GM21526 (cell line): ENCODE measurements around the gene RPS6KC1.
"Not testable (repeated sequence)": the region's sequence is repeated elsewhere in the genome, so short reads cannot be mapped to it uniquely, and the experiment has no call there.

Source experiments
- ATAC-seq: cut with Tn5 transposase; IDR thresholded peaks from one replicate; pipeline ENCODE4 v1.9.1; 2021; ENCODE audit warnings: moderate library complexity; ENCODE audit not compliant: unreplicated experiment, low FRiP score

Gene RPS6KC1

DNA sequence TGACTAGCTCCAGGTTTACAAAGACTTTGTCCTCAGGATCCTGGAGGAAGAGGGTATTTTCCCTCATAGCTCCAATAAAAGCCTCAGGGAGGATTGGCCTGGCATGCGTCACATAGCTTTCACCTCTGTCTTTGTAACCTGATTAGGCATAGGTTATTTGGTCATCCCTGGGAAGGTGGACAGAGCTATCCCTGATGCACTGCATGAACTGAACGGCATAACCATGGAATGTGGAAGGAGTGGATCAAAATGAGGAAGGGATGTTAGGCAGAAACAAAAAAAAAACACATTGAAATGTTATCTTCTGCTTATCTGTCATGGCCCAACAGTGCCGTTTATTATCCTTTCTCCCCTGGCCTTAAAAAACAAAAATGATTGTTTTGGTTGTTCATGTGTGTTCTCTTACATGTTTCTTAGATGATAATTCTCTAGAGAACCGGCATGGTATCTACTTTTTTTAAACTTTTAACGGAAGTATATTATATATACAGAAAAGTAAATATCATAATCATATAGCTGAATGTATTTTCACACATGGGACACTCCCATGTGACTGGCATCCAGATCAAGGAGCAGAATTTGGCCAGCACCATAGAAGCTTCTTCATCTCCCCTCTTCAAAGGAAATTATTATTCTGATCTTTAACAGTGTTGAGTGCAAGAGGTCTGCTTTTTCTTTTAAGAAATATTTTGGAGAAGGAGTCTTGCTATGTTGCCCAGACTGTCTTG is 85.3 kb downstream of the RPS6KC1 start:
- no peak for ATAC-seq

DNA sequence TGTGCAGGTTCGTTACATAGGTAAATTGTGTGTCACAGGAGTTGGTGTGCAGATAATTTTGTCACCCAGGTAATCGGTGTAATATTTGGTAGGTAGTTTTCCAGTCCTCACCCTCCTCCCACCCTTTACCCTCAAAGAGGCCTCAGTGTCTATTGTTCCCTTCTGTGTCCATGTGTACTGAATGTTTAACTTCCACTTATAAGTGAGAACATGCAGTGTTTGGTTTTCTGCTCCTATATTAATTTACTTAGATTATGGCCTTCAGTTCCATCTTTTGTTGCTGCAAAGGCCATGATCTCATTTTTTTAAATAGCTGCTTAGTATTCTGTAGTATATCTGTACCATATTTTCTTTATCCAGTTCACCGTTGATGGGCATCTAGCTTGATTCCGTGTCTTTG is 87.3 kb downstream of the RPS6KC1 start:
- ATAC-seq, result no peak

DNA sequence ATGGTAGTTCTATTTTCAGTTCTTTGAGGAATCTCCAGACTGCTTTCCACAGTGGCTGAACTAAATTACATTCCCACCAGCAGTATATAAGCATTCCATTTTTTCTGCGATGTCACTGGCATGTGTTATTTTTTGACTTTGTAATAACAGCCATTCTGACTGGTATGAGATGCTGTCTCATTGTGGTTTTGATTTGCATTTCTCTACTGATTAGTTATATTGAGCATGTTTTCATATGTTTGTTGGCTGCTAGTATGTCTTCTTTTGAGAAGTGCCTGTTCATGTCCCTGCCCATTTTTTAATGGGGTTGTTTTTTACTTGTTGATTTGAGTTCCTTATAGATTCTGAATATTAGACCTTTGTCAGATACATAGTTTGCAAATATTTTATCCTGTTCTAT is 87.9 kb downstream of the RPS6KC1 start:
- ATAC-seq, result no peak

GRCh38 chr1:213148905-213149304 is 97.9 kb downstream of the RPS6KC1 start:
- no peak for ATAC-seq

GRCh38 chr1:213150090-213150489 is 99.0 kb downstream of the RPS6KC1 start:
- ATAC-seq, result not testable (repeated sequence)

DNA sequence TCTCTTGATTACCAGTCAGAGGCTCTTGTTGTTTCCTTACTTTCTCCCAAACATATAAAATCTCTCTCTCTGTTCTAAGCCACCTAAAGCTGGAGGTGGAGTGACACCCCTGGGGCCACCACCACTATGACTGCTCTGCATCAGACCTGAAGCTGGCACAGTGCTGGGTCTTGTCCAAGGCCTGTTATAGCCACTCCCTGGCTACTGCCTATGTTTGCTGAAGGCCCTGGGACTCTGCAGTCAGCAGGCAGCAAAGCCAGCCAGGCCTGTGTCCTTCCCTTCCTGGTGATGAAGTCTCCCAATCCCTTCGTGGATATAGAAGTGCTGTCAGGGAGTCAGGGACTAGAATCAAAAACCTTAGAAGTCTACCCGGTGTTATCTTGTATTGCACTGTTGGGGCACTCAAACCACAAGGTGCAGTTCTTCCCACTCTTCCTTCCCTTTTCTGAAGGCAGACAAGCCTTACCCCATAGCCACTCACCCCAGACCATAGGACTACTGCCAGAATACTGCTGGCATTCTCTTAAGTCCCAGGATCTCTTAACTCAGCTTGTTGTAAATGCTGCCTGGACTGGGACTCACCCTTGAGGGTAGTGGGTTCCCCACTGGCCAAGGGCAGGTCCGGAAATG is 103.1 kb downstream of the RPS6KC1 start:
- no peak for ATAC-seq

DNA sequence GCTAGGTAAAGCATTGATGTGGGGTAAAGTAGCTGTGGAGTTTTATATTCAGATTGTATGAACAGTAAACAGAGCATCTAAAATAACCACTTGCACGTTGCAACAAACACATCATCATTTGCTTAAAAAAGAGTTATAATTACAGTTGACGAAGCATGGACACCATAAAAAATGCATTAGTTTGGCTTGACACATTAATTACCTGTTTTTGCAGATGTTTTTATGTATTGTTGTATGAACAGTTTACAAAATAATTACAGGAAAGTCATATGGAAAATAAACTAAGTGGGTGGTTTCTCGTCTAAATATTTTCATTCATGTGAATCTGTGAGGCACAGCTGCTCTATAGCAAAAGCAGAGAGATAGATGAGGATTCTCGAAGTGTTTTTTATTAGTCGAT is 108.3 kb downstream of the RPS6KC1 start:
- ATAC-seq, result no peak

DNA sequence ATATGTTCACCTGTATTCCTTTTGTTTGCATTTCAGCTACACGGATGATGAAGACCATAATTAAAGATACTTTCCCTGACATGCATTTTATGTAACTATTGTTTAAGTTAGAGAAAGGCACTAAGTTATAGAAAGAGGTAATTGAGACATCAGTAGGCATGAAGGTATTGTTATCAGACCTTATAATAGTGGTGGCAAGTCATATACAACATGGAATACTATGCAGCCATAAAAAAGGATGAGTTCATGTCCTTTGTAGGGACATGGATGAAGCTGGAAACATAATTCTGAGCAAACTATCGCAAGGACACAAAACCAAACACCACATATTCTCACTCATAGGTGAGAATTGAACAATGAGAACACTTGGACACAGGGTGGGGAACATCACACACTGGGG is 109.4 kb downstream of the RPS6KC1 start:
- ATAC-seq, result not testable (repeated sequence)

DNA sequence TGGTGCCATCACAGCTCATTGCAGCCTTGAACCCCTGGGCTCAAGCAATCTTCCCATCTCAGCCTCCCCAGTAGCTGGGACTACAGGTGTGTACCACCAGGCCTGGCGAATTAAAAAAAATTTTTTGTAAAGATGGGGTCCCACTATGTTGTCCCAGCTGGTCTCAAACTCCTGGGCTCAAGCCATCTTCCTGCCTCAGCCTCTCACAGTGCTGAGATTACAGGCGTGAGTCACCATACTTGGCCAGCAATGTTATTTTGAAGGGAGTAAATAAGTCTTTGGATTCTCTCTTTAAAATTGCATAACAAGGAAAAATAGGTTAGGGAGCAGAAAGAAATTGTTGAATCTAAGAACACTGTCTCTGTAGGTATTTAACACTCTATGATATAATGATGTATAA is 111.3 kb downstream of the RPS6KC1 start:
- no peak for ATAC-seq

DNA sequence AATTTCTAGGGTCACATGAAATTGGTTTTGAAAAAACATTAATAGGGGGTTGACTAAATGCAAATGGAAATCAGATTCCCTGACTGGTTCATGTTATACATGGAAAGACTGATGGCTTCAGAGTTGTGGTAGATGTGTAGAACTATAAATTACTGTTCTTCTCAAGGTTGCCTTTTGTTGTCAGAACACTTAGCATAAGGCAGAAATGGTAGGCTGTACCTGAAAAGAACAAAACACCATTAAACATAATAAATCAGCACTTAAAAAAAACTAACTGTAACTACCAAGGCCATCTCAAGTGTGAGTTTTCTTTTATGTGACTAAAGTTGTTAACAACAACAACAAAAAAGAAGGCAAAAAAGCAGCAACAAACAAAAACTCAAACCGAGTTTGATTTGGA is 111.8 kb downstream of the RPS6KC1 start:
- ATAC-seq, result no peak

DNA sequence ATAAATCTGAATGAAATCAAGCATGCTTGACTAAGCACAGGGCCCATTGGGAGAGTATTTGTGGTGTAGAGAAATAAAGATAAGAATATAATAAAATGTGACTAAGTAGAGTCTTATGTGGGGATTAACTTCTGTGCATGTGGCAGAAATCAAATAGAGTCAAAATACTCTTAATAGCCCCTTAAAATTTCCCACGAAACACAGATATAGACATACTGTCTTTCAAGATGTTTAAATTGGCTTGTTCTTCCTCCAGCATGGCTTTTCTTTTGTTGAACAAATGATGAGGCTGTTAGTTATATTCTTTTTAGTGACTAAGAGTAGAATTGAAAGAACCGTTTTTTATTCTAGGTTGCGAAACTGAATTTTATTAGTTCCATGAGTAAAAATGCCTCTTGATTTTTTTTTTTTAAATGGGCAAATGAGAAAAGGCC is 112.3 kb downstream of the RPS6KC1 start:
- no peak for ATAC-seq

DNA sequence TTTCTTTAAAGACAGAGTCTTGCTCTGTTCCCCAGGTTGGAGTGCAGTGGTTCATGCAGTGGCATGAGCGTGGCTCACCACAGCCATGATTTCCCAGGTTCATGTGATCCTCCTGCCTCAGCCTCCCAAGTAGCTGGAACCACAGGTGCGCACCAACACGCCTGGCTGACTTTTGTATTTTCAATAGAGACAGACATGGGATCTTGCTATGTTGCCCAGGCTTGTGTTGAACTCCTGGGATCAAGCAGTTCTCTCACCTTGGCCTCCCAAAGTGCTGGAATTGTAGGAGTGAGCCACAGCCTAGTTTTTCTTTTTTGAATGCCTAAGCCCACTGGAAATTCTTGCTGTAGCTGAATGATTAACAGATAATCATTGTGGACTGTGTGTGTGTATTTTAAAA is 113.5 kb downstream of the RPS6KC1 start:
- ATAC-seq, result no peak

- ATAC-seq, result no peak
Observed at GRCh38 chr1:213166852-213167251, 115.8 kb downstream of the RPS6KC1 start.

DNA sequence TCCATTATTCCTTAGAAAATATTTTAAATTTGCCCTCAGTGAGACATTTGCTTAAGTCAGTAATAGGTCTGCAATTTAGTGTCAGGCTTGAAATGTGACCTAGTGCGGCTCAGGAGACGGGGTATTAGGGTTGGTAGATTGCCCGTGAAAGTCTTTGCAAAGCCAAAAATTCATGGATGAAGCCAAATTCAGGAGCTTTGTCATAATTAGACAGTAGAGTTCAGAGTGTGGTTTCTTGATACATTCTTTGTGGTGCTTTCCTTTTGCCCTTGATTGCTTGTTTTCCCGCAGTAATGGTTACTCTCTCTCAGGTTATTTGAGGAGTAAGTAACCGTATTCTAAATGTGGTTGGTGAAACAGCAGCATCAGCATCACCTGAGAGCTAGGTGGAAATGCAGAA is 120.7 kb downstream of the RPS6KC1 start:
- ATAC-seq, result no peak

DNA sequence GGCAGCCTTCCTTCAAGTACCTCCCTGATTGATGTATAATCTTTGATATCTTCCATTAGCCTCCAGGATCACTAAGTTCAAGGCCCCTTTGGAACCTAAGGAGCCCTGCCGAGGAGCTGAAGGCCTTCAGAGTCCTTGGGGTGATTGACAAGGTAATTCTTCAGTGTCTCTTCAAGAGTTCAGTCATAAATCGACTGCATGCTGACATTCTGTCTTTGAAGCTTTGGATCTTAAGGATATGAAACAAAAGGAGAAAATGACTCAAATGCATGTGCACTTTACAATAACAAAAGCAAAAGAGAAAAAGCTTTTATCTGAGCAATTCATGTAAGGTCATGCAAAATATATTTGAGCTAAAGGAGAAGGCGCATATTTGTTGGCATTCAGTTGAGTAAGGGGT is 125.3 kb downstream of the RPS6KC1 start:
- no peak for ATAC-seq

DNA sequence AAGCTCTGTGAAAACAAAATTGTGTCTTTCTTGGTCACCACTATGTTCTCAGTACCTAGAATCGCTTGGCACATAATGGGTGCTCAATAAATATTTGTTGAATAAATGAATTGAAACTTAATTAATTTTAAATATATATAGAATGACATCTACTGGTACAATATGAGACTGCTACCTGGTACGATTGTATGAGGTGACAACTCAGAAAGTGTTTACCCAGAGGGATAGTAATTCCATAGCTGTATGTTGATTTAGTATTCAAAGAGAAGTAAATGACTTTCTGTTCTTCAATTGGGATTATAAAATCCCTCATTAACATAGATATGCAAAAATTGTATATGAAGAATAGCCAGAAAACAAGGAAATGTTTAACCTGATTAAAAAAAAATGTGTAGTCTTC is 128.7 kb downstream of the RPS6KC1 start:
- no peak for ATAC-seq

GRCh38 chr1:213180833-213181232 is 129.8 kb downstream of the RPS6KC1 start:
- no peak for ATAC-seq

DNA sequence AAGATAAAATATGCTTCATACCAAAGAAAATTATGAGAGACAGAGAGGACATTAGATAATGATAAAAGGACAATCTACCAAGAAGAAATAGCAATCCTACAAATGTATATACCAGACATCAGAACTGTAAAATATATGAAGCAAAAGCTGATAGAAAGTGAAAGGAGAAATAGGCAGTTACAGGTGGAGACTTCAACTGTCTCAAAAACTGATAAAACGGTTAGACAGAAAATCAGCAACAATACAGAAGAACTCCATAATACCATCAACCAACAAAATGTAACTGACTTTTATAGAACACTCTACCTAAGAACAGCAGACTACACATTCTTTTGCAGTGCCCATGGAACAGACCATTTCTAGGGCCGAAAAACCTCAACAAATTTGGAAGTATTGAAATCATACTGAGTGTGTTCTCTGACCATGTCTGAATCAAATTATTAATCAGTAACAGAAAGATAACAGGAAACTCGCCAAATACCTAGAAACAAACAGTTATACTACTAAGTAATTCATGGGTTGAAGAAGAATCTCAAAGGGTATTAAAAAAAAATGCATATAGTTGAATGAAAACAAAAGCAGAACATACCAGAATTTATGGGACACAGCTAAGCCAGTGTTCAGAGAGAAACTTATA is 132.1 kb downstream of the RPS6KC1 start:
- no peak for ATAC-seq

DNA sequence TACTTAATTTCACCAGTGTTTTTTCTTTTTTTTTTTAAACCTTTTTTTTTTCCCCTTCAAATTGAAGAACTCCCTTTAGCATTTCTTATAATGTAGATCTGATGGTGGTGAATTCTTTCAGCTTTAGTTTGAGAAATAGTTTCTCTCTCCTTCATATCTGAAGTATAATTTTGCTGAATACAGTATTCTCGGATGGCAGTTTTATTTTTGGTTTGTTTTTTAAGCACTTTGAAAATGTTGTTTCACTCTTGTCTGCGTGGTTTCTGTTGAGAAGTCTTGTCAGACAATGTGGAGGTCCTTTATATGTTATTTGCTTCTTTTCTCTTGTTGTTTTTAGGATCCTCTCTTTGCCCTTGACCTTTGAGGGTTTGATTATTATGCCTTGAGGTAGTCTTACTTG is 135.1 kb downstream of the RPS6KC1 start:
- no peak for ATAC-seq

DNA sequence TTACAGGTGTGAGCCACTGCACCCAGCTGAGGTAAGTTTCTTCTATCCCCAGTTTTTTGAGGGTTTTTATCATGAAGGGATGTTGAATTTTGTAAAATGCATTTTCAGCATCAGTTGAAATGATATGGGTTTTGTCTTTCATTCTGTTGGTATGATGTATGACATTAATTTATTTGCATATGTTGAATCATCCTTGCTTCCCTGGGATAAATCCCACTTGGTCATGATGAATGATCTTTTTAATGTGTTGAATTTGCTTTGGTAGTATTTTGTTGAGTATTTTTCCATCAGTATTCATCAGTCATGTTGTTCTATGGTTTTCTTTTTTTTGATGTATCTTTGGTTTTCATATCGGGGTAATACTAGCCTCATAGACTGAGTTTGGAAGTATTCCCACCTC is 141.0 kb downstream of the RPS6KC1 start:
- no peak for ATAC-seq

DNA sequence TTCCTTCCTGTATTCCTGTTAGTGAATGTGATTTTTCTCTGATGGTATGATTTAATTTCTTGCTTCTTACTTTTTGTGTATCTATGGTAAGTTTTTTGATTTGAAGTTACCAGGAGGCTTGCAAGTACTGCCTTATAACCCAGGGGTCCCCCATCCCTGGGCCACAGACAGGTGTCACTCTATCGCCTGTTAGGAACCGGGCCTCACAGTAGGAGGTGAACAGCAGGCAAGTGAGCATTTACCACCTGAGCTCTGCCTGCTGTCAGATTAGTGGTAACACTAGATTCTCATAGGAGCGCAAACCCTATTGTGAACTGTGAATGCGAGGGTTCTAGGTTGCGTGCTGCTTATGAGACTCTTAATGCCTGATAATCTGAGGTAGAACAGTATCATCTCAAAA is 143.3 kb downstream of the RPS6KC1 start:
- no peak for ATAC-seq

DNA sequence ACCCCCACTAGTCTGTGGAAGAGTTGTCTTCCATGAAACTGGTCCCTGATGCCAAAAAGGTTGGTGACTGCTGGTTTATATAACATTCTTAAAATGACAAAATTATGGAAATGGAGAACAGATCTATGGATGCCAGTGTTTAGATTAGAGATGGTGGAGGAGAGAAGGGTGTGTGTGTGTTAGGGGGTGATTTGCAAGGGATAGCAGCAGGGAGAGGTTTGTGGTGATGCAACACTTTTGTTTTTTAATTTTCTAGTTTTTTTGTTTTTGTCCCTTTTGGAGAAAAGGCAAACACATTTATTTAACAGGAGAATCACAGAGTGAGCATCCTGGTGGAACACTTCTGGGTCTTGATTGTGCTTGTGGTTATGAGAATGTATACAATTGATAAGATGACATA is 143.8 kb downstream of the RPS6KC1 start:
- no peak for ATAC-seq
